Measurements from ENCODE around the gene OLFML3. TPM values are rescaled to one million over a fixed set of nuclear protein-coding genes. Genes with fewer than 3 reads are reported as not detected.

OLFML3 gene
- total and polyA plus RNA-seq, 4 donors: 9.7 to 108 (median 19.5) TPM

DNA sequence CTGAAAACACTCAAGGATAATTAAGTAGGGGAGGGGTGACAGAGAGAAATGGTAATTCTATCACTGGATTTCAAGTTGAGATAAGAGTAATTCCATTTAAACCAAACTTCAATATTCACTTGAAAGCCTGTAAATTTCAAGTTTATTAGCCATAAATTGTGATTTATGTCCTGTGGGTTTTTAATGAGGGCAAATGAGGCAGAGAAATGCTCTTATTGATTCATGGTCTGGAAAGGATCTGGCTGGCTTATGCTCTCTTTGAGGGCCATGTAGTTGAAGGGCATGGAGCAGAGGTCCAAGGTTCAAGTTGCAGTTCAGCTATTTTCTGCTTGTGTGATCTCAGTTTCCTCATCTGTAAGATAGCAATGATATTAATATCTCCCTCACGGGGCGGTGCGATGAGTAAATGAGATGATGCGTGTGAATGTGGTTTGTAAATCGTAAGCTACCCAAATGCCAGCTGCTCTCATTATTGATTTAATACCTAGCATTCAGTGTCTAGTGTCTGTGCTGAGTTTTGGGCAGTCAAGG, 12.3 kb downstream of the OLFML3 start:
- Histone ChIP-seq H3K4me1 (ENCODE audit: control insufficient read depth in 5 of 5, insufficient read depth in 5 of 5, low read length in 5 of 5) (no peaks in the 10 kb centered on the region), H3K36me3 (ENCODE audit: control insufficient read depth in 4 of 4, insufficient read depth in 4 of 4, low read length in 4 of 4) (no peaks in the 10 kb centered on the region), H3K9ac (ENCODE audit: insufficient read depth in 1 of 2, low read length in 2 of 2) (no peak overlapping the region), H3K27ac (ENCODE audit: low read depth in 1 of 2, low read length in 1 of 2) (no peak overlapping the region), H3K27me3 (ENCODE audit: control insufficient read depth in 3 of 3, insufficient read depth in 3 of 3, low read length in 2 of 3) (no peaks in the 10 kb centered on the region), H3K9me3 (ENCODE audit: control insufficient read depth in 4 of 4, insufficient read depth in 3 of 4, low read length in 3 of 4) (peaks cover 0 to 14% (median 4%) of the 10 kb centered on the region in 4 donors), H3K4me3 (no peak overlapping the region)
- WGBS, 2 donors: 94 to 96% methylated on average over 5 of the region's 5 CpGs
- DNase-seq (no peak), ATAC-seq (ENCODE audit: insufficient read depth, low FRiP score) (no peak)
- TF ChIP-seq, protein P1, sequence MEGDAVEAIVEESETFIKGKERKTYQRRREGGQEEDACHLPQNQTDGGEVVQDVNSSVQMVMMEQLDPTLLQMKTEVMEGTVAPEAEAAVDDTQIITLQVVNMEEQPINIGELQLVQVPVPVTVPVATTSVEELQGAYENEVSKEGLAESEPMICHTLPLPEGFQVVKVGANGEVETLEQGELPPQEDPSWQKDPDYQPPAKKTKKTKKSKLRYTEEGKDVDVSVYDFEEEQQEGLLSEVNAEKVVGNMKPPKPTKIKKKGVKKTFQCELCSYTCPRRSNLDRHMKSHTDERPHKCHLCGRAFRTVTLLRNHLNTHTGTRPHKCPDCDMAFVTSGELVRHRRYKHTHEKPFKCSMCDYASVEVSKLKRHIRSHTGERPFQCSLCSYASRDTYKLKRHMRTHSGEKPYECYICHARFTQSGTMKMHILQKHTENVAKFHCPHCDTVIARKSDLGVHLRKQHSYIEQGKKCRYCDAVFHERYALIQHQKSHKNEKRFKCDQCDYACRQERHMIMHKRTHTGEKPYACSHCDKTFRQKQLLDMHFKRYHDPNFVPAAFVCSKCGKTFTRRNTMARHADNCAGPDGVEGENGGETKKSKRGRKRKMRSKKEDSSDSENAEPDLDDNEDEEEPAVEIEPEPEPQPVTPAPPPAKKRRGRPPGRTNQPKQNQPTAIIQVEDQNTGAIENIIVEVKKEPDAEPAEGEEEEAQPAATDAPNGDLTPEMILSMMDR (IDR thresholded peaks at IDR 0.05; ENCODE audit: control extremely low read depth, extremely low read depth): no peak

DNA sequence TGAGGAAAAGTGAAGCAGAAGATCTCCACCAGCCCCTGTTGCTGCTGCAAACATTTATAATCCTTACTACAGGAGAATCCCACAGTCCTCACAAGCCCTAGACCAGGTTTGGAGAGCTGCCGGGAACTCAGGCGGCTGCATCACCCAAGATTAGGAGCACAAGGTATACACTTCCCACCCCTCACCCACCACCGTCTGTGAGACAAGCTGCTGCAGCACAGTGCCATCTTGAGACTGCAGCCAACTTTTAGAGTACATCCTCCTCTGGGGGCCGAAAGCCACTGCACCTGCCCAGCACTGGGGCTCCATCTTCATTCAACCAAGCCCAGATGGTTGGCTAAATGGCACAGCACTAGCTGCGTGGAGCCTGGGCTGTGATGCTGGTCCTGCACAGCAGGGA, 13.8 kb downstream of the OLFML3 start:
- no peak for ATAC-seq (ENCODE audit: insufficient read depth, low FRiP score)
- no peak overlapping the region for H3K9ac ChIP-seq (ENCODE audit: insufficient read depth in 1 of 2, low read length in 2 of 2)
- H3K9me3 ChIP-seq (ENCODE audit: control insufficient read depth in 4 of 4, insufficient read depth in 3 of 4, low read length in 3 of 4): peaks cover 0 to 14% (median 4%) of the 10 kb centered on the region in 4 donors
- H3K27me3 ChIP-seq (ENCODE audit: control insufficient read depth in 3 of 3, insufficient read depth in 3 of 3, low read length in 2 of 3): no peaks in the 10 kb centered on the region
- H3K36me3 ChIP-seq (ENCODE audit: control insufficient read depth in 4 of 4, insufficient read depth in 4 of 4, low read length in 4 of 4): no peaks in the 10 kb centered on the region
- WGBS, 2 donors: 95% methylated on average over 5 of the region's 5 CpGs
- peaks cover 0 to under 1% (median 0%) of the 10 kb centered on the region in 5 donors for H3K4me1 ChIP-seq (ENCODE audit: control insufficient read depth in 5 of 5, insufficient read depth in 5 of 5, low read length in 5 of 5)
- H3K4me3 ChIP-seq: no peak overlapping the region
- TF ChIP-seq, protein P1 (IDR thresholded peaks at IDR 0.05; ENCODE audit: control extremely low read depth, extremely low read depth): no peak
- no peak for DNase-seq
- no peak overlapping the region for H3K27ac ChIP-seq (ENCODE audit: low read depth in 1 of 2, low read length in 1 of 2)

DNA sequence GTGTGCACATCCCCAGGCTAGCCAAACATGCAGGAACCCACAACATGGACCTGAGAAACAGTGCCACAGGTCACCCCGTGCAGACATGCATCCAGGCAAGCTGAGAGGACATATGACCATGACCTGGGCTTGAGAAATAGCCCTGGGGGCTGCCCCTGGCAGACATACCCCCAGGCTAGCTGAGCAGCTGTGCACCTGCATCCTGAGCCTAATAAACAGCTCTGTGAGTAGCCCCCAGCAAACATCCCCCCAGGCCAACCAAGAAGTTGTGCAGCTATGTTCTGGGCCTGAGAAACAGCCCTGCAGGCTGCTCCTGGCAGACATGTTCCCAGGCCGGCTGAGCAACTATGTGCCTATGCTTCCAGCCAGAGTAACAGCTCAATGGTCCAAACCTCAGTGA, 14.5 kb downstream of the OLFML3 start:
- 95 to 97% methylated on average over 2 of the region's 2 CpGs for WGBS, 2 donors
- H3K27ac ChIP-seq (ENCODE audit: low read depth in 1 of 2, low read length in 1 of 2): no peak overlapping the region
- TF ChIP-seq, protein P1 (IDR thresholded peaks at IDR 0.05; ENCODE audit: control extremely low read depth, extremely low read depth): no peak

GRCh38 chr1:113995382-113995781, 16.1 kb downstream of the OLFML3 start:
- Histone ChIP-seq H3K4me3 (no peak overlapping the region), H3K27me3 (ENCODE audit: control insufficient read depth in 3 of 3, insufficient read depth in 3 of 3, low read length in 2 of 3) (no peaks in the 10 kb centered on the region), H3K4me1 (ENCODE audit: control insufficient read depth in 5 of 5, insufficient read depth in 5 of 5, low read length in 5 of 5) (peaks cover 0 to 7% (median 0%) of the 10 kb centered on the region in 5 donors), H3K36me3 (ENCODE audit: control insufficient read depth in 4 of 4, insufficient read depth in 4 of 4, low read length in 4 of 4) (no peaks in the 10 kb centered on the region), H3K27ac (ENCODE audit: low read depth in 1 of 2, low read length in 1 of 2) (no peak overlapping the region), H3K9ac (ENCODE audit: insufficient read depth in 1 of 2, low read length in 2 of 2) (no peak overlapping the region), H3K9me3 (ENCODE audit: control insufficient read depth in 4 of 4, insufficient read depth in 3 of 4, low read length in 3 of 4) (peaks cover 0 to 14% (median 4%) of the 10 kb centered on the region in 4 donors)
- DNase-seq (no peak), ATAC-seq (ENCODE audit: insufficient read depth, low FRiP score) (no peak)
- TF ChIP-seq, protein P1 (IDR thresholded peaks at IDR 0.05; ENCODE audit: control extremely low read depth, extremely low read depth): no peak
- 93 to 96% methylated on average over 2 of the region's 2 CpGs for WGBS, 2 donors

More for the DNA sequence above, 14.5 kb downstream of the OLFML3 start:
- peaks cover 0 to 14% (median 4%) of the 10 kb centered on the region in 4 donors for H3K9me3 ChIP-seq (ENCODE audit: control insufficient read depth in 4 of 4, insufficient read depth in 3 of 4, low read length in 3 of 4)
- H3K4me3 ChIP-seq: no peak overlapping the region
- peaks cover 0 to 7% (median 0%) of the 10 kb centered on the region in 5 donors for H3K4me1 ChIP-seq (ENCODE audit: control insufficient read depth in 5 of 5, insufficient read depth in 5 of 5, low read length in 5 of 5)
- no peaks in the 10 kb centered on the region for H3K27me3 ChIP-seq (ENCODE audit: control insufficient read depth in 3 of 3, insufficient read depth in 3 of 3, low read length in 2 of 3)
- no peaks in the 10 kb centered on the region for H3K36me3 ChIP-seq (ENCODE audit: control insufficient read depth in 4 of 4, insufficient read depth in 4 of 4, low read length in 4 of 4)
- DNase-seq: no peak
- no peak for ATAC-seq (ENCODE audit: insufficient read depth, low FRiP score)
- H3K9ac ChIP-seq (ENCODE audit: insufficient read depth in 1 of 2, low read length in 2 of 2): no peak overlapping the region
